GM21529 (cell line): ENCODE data around the gene TXNDC16.

ENCODE experiments used
- ATAC-seq: cut with Tn5 transposase; IDR thresholded peaks from one replicate; pipeline ENCODE4 v1.9.1; 2021; ENCODE audit not compliant: unreplicated experiment

Gene TXNDC16

GRCh38 chr14:52395728-52396127 lies 156.6 kb downstream of the TXNDC16 start:
- ATAC-seq: no peak

- no peak for ATAC-seq
Observed at GRCh38 chr14:52391881-52392615, 160.3 kb downstream of the TXNDC16 start.
